NCI-H1417 treated with DMSO at 0.1 percent for 48 hours (cell line): ENCODE results near the gene LDB2.
"Not testable (repeated sequence)": the region's sequence is repeated elsewhere in the genome, so short reads cannot be mapped to it uniquely, and the experiment has no call there.

ENCODE experiments used
- DNase-seq: peaks from one replicate; lab custom pipeline; 2025; lab: John Stamatoyannopoulos, UW

LDB2 gene

DNA sequence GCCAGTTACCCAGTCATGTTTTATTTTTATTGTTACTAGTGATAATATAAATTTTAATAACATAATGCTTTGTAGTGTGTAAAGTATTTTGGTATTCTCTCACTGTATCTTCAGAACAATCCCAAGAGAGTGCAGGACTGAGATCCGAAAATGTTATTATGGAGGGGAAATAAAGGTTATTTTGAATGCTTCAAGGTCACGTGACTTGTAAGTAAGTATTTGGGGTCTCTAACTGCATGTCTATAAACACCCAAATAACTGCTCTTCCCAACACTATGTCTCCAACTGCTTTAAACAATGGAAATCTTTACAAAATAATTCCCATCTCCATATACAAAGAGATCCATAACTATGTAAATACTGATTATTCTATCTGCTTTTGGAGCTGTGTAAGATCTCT, 302.2 kb downstream of the LDB2 start:
- no peak for DNase-seq

DNA sequence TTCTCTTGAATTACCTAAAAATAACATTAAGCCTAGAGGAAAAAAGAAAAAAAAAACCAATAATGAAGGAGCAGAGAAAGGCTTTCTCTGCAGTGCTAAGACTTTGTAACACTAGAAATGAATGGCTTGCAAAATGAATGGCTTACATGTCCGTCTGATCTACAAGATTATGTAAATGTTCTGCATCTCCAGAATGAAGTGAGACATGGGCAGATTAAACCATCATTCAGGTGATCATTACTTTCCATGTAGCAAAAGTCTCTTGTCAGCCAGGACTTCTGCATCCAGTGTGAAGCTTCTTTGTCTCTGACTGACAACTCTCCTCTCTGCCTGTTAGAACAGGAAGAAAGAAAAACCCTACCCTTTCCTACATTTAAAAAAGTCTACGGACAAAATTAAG, 304.3 kb downstream of the LDB2 start:
- no peak for DNase-seq

DNA sequence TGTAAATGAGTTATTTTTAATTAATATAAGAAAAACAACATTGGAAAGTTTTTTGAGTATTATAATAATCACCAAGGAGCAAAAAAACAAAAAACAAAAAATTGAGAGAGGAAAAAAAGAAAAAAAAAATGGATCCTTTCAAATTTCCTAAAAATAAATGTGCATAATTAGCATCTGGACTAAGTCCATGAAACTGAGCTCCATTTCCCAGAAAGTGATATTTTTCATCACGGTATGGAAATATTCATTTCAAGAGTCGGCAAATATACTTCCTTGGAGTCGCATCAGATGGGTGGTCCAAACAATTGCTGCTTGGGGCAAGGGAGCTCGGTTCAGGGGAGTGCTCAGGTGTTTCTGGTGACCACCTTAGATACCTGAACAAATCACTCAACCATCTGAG, 305.1 kb downstream of the LDB2 start:
- no peak for DNase-seq

DNA sequence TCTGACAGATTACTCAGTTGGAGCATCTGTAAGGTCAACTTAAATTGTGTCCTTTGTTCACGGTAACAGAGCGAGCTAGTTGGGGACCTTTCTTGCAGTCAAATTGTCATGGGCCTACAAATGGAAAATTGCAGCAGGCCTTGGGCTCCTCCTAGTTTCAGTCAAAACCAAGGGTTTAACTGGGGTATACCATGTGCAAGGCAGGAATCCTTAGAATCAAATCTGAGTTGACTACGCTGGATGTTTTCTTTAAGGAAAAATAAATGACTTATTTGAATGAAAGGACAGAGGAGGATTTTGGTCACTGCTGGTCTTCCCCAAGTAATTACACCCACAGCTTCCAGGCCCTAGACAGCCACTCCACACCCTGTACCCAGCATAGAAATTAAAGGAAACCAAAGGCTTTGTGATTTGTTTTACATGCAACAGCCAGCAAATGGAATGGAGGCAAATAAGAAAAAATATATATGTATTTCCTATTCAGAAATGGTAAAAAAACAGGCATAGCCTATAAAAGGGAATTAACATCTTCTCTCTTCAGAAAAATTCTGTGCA, 307.1 kb downstream of the LDB2 start:
- no peak for DNase-seq

DNA sequence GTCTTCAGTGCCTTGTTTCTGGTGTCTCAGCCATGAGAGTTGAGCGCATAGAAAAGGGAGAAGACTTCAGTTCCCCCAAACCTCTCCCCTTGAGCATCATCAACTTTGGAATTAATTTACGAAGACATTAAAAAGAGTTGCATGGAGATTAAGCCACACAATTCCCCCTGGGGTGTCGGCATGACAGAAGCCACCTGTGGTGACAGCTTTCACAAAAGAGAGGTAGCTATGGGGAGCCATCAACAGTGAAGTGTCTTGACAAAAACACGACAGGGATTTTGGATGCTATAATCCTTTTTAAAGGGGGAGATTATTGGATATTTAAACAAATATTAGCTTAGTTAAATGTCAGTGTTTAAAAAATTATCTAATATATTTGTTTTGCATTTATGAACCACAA, 307.6 kb downstream of the LDB2 start:
- no peak for DNase-seq

DNA sequence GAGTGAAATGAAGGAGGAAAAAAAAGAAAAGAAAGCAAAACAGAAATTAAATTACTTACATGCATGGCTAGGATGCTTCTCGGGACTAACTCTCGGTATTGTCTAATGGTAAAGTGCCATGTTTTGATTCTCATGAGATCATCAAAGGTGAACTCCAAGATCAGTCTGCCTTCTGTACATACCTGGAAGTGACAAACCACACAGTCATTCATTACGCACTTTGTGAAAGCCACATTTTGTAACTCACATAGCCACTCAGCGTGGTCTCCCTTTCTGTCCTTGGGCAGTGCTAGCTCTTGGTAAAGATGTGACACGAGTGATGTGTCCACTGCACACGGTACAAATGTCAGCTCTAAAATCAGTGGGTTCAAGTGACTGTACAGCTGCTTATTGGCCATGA, 309.8 kb downstream of the LDB2 start:
- no peak for DNase-seq

DNA sequence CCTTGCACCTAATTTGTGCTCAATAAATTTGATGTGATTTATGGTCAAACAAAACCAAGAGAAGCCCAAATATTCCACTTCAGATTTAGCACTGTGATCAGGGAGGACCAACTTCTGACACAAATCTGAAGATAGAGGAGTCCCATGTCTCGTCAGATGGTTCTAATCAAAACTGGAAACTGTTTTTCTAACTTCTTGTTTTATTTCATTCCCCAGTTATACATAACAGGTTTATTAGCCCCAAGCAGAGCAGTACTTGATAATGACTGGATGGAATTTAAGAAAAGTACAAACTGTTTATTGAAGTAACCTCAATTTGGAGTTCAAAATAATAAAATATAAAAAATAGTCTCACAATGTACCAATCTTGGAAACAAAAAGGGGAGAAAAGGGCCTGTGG, 310.3 kb downstream of the LDB2 start:
- no peak for DNase-seq

DNA sequence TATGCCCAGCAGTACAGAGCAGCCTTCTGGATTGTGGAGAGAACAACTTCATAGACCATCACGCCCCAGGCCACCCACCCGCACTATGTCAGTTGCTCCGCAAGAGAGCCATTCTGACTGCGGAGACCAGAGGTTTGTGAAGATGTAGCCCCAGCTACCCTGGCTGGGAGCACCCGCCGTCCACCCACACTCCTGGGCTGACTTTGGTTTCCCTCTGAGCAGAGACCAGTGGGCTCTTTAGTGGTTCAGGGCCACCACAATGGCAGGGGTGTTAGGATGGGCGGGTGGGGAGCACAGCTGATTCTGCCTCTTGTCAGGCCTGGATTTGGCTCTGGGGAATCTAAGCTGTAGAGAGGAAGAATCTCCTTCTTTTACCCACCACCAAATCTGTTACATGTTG, 313.4 kb downstream of the LDB2 start:
- no peak for DNase-seq

DNA sequence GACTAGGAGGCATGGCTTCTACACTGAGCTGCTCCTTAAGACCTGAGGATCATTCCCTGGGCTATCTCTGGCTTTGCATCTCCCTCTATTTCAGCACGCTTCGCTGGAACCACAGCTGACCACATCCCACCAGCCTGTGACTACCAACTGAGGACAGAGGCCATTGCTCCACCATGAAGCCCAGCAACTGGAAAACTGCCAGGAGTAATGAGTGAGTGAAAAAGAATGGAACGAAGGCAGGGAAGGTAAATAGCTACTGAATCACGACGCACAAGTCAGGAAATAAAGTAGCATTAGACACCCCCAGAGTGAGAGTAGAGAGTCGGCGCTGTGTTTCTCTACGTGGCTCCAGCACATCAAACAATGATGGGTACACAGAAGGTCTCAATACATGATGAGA, 314.7 kb downstream of the LDB2 start:
- DNase-seq = no peak

DNA sequence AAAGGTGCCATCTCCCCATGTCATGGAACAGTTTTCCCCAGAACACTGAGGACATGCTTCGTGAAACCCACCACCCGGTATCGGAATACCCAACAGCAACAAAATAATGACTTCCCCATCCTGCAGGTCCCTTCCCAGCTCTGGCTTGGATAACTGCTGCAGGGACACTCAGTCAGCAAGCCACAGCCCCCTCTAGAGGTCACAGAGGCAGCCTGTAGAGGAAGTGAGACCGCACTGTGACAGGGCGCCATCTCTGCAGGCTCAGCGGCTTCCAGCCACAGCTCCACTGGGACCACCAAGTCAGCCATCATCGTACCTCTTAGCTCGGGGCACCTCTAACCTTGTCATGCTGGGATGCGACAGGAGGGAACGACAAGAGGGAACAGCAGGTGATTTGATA, 315.9 kb downstream of the LDB2 start:
- no peak for DNase-seq

DNA sequence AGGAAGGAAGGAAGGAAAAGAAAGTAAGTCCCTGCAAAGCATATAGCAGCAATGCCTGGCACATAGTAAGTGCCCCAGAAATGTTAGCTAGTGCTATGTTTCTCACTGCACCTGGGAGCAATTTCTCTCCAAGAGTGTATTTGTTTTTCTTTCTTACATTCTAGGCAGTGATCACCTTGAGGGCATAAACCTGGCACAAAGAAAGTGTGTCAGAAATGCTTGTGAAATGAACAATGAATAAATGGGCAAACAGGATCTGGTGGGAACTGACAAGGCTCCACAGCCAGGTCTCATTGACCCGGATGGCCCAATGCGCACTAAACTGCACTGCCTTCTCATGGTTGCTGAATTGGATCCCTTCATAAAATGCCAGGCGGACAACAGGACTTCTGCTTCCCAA, 316.4 kb downstream of the LDB2 start:
- no peak for DNase-seq

DNA sequence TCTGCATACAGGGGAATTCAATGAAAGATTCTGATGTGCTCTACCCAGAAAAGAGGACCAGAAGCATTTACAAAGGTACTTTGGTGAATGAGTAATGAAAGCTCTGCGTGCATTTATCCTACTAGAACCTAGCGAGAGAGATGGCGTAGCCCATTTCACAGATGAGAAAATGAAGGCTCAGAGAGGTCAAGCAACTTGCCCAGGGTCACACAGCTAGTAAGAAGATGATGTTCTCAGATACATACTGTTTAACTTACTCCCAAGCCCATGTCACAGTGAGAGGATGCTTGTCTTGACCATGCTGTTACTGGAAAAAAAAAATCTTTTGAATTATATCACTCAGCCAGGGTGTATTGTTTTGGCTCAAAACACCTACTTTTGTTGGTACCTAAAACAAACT, 317.3 kb downstream of the LDB2 start:
- DNase-seq = no peak

DNA sequence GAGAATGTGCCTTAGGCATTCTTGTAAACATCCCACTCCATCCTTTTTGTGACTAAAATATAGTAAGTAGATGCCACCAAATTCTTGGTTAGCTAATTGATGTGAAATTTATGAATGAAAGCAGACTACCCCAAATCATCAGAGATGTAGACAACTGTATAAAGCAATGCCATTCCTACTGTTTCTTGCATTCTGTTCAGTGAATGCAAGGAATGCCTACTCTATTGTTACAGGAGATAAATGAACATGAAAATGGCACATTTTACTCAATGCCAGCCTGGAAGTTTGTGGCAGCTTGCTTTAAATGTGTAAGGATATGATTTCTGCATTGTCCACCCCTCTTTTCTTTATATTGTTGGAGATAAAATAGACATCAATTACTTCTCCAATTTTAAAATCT, 317.9 kb downstream of the LDB2 start:
- no peak for DNase-seq

DNA sequence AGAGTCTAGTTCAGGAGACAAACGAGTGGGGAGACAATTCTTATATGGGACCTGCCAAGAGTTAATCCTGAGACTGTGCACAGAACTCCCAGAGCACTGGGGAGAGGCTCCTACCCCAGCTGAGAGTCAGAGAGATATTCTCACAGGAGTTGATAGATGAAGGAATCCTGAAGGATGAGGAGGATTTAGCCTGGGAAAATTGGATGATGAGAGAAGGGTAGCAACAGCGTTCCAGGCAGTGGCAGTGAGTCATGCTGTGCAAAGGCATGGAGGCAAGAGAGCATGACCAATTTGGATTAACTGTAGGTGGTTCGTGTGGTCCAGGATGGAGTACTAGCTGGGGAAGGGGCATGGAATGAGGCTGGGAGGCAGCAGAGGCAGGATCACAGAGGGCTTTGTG, 318.6 kb downstream of the LDB2 start:
- DNase-seq = no peak

DNA sequence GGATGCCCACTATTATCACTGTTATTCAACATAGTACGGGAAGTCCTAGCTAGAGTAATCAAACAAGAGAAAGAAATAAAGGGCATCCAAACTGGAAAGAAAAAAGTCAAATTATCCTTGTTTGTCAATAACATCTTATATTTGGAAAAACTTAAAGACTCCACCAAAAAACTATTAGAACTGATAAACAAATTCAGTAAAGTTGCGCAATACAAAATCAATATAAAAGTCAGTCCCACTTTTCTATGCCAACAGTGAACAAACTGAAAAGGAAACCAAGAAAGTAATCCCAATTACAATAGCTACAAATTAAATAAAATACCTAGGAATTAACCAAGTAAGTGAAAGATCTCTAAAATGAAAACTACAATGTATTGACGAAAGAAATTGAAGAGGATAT, 321.3 kb downstream of the LDB2 start:
- DNase-seq = no peak

DNA sequence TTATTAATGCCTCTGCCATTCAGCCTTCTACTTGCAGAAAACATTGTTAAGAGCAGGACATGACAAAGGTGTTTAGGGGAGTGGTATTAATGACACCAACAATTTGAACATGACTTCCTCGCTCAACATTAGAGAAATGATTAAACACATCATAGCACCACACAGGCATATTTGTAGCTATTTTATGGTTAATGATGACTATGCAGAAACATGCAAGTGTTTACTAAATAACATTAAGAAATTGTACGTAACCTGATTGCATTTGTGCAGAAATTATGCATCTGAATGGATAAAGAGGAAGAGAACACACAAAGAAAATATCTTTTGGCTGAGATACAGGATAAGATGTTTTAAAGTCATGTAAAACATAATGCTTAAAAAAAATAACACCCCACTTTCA, 323.5 kb downstream of the LDB2 start:
- DNase-seq = no peak

DNA sequence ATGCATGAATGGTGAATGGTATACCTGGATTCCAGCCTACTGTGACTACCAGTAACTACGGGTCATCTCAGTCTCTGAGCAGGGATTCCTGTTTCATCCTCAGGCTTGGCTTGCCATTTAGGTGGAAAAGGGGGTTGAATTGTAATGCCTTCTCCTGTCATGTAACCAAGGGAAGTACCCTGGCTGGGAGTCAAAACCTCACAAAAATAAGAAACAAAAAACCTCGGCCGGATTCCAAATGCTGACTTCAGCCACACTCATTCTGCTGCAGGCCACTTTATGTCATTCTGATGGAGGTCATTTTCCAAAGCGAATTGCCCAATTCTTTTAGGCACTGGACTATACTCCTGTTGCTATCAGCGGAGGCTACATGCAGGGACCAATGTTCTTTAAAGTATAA, 324.7 kb downstream of the LDB2 start:
- DNase-seq = no peak

DNA sequence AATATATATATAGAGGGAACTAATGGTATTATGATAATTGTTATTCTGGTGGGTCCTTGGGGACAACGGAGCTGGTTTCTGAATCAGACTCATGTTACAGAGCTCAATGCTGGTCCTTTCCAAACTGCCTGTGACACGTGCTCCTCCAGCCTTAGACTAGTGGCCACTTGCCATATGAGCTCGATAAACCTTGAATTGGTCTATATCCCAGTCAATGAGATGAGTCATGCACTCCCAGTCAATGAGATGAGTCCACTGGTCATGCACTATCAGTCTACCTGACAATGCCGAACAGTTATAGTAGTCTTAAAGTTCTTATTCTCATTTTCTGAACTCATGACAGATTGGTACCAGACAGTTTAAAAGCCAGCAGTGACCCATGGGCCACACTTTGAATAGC, 325.2 kb downstream of the LDB2 start:
- no peak for DNase-seq

DNA sequence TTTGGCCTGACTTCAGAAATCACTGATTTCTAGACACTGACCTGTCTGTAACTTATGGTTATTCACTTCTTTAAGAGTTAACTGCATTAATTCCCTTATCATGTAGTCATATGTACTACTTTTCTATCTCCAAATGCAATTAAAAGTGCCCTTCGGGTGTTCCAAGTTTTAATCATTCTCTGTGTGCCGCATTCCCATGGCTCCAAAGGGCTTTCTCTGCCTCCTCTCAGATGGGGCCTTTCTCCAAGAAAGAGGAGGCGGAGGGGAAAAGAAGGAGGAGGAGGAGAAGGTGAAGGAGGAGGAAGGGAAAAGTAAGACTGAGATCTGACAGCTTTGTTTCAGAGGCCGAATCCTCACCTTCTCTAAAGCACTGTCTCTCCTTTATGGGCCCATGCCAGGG, 325.8 kb downstream of the LDB2 start:
- no peak for DNase-seq

DNA sequence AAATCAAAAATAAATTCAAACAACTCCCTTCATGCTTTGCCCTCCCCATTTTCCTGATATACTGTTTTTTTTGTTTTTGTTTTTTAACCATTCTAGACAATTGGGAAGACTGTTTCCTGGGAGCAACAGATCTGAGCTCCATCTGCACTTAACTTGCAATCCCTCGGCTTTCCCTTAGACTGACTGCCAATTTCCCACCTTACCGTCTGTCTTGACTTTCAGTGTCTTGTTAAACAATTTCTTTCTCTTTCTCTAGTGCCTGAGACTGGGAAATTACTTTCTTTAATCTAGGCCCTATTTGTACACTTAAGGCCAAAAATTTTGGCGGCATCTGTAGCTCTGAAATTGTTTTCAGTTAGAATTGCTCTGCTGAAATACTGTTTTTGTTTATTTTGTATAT, 326.3 kb downstream of the LDB2 start:
- DNase-seq = no peak

DNA sequence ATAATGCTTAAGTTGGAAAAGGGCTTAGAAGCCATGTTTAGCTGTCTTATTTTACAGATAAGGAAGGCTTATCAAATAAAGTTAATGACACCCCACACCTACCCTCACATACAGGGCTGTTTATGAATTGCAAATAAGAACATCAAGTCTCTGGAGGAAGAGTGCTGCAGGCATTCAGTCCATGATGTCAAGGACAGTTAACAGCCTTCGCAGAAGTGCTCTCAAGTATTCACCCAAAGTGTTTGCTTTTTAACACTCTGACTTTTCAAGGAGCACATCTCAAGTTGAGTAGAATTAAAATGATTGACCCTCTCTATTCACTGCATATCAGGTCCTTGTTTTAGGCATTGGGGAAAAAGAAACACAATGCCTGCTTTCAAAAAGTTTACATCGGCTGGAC, 328.7 kb downstream of the LDB2 start:
- DNase-seq = no peak

DNA sequence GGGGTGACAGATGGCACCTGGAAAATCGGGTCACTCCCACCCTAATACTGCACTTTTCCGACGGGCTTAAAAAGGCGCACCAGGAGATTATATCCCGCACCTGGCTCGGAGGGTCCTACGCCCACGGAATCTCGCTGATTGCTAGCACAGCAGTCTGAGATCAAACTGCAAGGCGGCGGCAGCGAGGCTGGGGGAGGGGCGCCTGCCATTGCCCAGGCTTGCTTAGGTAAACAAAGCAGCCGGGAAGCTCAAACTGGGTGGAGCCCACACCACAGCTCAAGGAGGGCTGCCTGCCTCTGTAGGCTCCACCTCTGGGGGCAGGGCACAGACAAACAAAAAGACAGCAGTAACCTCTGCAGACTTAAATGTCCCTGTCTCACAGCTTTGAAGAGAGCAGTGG, 341.1 kb downstream of the LDB2 start:
- DNase-seq = not testable (repeated sequence)

DNA sequence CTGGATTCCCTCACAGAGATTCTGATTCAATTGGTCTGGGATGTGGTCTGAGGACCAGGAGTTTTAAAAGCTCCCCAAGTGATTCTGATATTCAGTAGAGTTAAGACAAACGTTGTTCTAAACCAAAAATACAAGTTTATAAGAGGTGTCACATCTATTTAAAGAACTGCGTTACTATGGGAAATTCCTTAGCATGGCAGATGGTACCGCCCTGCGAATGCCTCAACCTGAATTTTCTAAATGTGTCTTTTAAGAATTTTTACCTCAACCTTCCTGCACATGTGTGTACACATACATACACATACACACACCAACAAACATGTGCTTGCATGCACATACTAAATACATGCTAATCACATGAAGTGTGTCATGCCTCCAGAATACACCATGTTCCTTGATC, 343.3 kb downstream of the LDB2 start:
- no peak for DNase-seq

DNA sequence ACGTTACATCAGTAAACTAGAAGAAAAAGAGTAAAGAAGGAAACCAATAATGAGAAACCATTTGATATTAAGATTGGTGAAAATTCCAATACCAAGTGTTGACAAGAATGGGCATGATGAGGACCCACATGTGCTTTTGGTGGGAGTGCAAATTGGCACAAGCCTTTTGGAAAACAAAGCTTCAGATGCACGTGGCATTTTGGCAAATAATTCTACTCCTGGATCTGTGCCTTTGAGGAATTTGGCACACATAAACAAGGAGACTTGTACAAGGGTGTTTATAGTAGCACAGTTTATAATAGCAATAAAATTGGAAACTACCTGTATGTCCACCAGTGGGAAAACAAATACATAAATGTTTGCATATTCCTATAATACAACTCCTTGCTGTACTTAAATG, 347.9 kb downstream of the LDB2 start:
- DNase-seq = no peak

DNA sequence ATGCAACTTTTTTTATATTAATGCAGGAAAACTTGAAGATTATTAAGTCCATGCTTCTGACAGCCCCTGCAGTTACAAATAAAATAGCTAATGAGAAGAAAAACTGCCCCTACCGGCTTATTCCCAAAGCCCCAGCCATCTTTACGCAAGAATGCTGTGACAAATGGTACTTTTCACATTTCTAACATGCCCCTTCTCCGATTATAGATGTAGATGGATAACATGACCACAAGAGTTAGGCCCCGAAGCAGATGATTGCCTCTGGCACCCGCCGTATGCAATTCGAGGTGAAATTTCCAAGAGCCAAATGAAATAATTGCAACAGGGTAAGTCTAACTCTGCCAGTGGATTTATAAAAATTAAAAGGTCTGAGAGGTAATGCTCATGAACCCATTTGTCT, 352.8 kb downstream of the LDB2 start:
- DNase-seq = no peak
